ENCODE measurements around the gene PTCSC3. TPM values are rescaled to one million over a fixed set of nuclear protein-coding genes. Genes with fewer than 3 reads are reported as not detected.

The PTCSC3 gene
- total and polyA plus RNA-seq, 8 donors = not detected

GRCh38 chr14:36214476-36215216 lies 38.1 kb upstream of the PTCSC3 start:
- WGBS, 2 donors = 64 to 69% methylated on average over 5 of the region's 5 CpGs
- Histone ChIP-seq H3K27ac (no peak overlapping the region), H3K4me3 (no peak overlapping the region), H3K9me3 (no peaks in the 10 kb centered on the region), H3K4me1 (no peaks in the 10 kb centered on the region), H3K27me3 (peaks cover 0 to 12% (median 2%) of the 10 kb centered on the region in 4 donors), H3K36me3 (no peaks in the 10 kb centered on the region)
- TF ChIP-seq, protein P1, sequence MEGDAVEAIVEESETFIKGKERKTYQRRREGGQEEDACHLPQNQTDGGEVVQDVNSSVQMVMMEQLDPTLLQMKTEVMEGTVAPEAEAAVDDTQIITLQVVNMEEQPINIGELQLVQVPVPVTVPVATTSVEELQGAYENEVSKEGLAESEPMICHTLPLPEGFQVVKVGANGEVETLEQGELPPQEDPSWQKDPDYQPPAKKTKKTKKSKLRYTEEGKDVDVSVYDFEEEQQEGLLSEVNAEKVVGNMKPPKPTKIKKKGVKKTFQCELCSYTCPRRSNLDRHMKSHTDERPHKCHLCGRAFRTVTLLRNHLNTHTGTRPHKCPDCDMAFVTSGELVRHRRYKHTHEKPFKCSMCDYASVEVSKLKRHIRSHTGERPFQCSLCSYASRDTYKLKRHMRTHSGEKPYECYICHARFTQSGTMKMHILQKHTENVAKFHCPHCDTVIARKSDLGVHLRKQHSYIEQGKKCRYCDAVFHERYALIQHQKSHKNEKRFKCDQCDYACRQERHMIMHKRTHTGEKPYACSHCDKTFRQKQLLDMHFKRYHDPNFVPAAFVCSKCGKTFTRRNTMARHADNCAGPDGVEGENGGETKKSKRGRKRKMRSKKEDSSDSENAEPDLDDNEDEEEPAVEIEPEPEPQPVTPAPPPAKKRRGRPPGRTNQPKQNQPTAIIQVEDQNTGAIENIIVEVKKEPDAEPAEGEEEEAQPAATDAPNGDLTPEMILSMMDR (IDR thresholded peaks at IDR 0.05) = no peak
- no peak for FAIRE-seq
- no peak for ATAC-seq
- intact Hi-C loops (cut with DNase I) = no loop called here
- DNase-seq = no peak

DNA sequence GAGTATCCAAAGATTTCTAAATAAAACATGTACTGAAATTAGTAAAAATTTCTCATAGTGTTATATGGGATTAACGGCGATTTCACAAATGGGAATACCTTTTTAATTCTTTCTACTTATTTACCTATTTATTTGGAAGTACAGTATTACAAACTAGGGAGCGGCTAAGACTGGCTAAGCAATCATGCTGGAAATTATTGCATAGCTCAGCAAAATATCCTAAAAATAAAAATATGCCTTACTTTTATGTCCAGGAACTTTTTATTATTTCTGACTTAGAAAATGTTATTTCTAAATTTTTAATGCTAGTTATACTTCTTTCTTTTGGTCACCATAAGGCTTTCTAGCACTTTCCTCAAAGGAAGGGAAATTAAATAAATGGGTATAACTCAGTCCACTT lies 36.5 kb upstream of the PTCSC3 start:
- intact Hi-C loops (cut with DNase I) = no loop called here
- Histone ChIP-seq H3K36me3 (no peaks in the 10 kb centered on the region), H3K27me3 (peaks cover 0 to 6% (median 0%) of the 10 kb centered on the region in 4 donors), H3K27ac (no peak overlapping the region), H3K4me3 (no peak overlapping the region), H3K9me3 (no peaks in the 10 kb centered on the region), H3K4me1 (no peaks in the 10 kb centered on the region)
- TF ChIP-seq, protein P1 (IDR thresholded peaks at IDR 0.05) = no peak
- ATAC-seq (no peak), FAIRE-seq (no peak), DNase-seq (no peak)
- 87 to 96% methylated on average over 3 of the region's 3 CpGs for WGBS, 2 donors

DNA sequence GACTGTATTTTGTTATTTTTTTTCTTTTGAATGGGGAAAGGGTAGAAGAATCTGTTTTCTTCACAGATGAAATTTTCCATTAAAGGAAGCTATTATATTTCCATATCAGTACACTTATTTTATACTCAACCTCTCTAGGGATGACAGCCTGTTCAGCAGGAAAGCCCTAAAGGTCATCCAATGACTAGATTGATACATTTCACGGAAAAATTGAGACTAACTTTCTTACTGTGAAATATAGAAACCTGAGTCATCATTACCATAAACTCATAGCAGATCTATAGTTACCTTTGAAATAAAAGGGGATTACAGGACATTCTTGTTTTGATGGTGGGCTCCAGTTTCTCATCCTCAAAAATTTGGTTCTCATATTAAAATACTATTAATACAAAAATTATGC lies 36.1 kb upstream of the PTCSC3 start:
- H3K27ac ChIP-seq = no peak overlapping the region
- 36 to 78% methylated on average over 1 of the region's 1 CpG for WGBS, 2 donors
- intact Hi-C loops (cut with DNase I) = no loop called here
- TF ChIP-seq, protein P1 (IDR thresholded peaks at IDR 0.05) = no peak
- no peak for ATAC-seq
- DNase-seq = no peak
- no peaks in the 10 kb centered on the region for H3K4me1 ChIP-seq
- FAIRE-seq = no peak
- peaks cover 0 to 2% (median 0%) of the 10 kb centered on the region in 4 donors for H3K27me3 ChIP-seq
- no peak overlapping the region for H3K4me3 ChIP-seq
- H3K9me3 ChIP-seq = no peaks in the 10 kb centered on the region
- H3K36me3 ChIP-seq = no peaks in the 10 kb centered on the region

- Histone ChIP-seq H3K4me3 (no peak overlapping the region), H3K27ac (no peak overlapping the region), H3K9me3 (no peaks in the 10 kb centered on the region), H3K27me3 (no peaks in the 10 kb centered on the region), H3K36me3 (no peaks in the 10 kb centered on the region), H3K4me1 (no peaks in the 10 kb centered on the region)
- TF ChIP-seq, protein P1 (IDR thresholded peaks at IDR 0.05) = no peak
- ATAC-seq (peak in 3 of 4 donors; percentile 20 to 47 (median 41)), DNase-seq (no peak), FAIRE-seq (no peak)
- intact Hi-C loops (cut with DNase I) = no loop called here
- whole genome bisulfite sequencing, 2 donors = 20 to 25% methylated on average over 2 of the region's 2 CpGs
Observed at GRCh38 chr14:36208690-36209278, 32.3 kb upstream of the PTCSC3 start.

DNA sequence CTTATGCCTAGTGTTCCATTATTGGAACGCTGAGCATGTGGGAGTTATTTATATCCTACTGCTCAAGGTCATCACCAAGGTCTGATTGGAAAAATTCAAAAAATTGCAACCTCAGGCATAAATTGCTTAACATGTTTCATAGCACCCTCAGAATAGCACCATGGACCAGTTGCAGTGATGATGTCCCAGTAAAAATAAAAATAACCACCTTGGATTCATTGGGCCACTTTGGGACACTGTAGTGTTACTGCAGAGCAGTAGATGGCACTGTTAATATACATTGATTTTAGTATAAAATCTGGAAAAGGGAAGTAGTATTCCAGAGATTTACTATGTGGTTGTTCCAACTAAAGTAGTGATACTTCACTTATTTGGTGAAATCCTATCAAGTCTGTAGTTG lies 31.0 kb upstream of the PTCSC3 start:
- TF ChIP-seq, protein P1 (IDR thresholded peaks at IDR 0.05) = peak in 1 of 4 donors; percentile 6
- ATAC-seq (peak in 3 of 4 donors; percentile 37 to 51 (median 42)), FAIRE-seq (no peak), DNase-seq (no peak)
- no peaks in the 10 kb centered on the region for H3K36me3 ChIP-seq
- intact Hi-C loops (cut with DNase I) = no loop called here
- H3K4me3 ChIP-seq = no peak overlapping the region
- H3K27me3 ChIP-seq = no peaks in the 10 kb centered on the region
- 56 to 68% methylated on average over 1 of the region's 1 CpG for WGBS, 2 donors
- H3K9me3 ChIP-seq = no peaks in the 10 kb centered on the region
- H3K27ac ChIP-seq = no peak overlapping the region
- H3K4me1 ChIP-seq = no peaks in the 10 kb centered on the region

All from pancreas (tissue), 10 donors.